Neural cell (in vitro differentiated cells): ENCODE results near the gene PREX1. TPM values are rescaled to one million over a fixed set of nuclear protein-coding genes. Genes with fewer than 3 reads are reported as not detected.

ENCODE experiments used
- H2AFZ ChIP-seq: fragments of 200-600, 300-800 bp; sonication (generic), shearing (Covaris generic); 2 replicates; pipeline ENCODE4 v1.6.0; 2014; ENCODE audit warnings: low read depth, mild to moderate bottlenecking, antibody characterized with exemption, low read length, moderate library complexity
- H3F3A ChIP-seq: fragments of 200-600 bp; shearing (Covaris generic); 2 replicates; pipeline ENCODE4 v1.6.1; 2016; ENCODE audit warnings: mild to moderate bottlenecking, moderate library complexity, mixed read lengths, antibody characterized with exemption, low read length; ENCODE audit not compliant: insufficient read depth, poor library complexity, severe bottlenecking
- H3K27ac ChIP-seq: fragments of 200-600, 300-800 bp; sonication (generic), shearing (Covaris generic); 2 replicates; pipeline ENCODE4 v1.5.1; 2014; ENCODE audit warnings: mild to moderate bottlenecking, low read length, moderate library complexity
- H3K27me3 ChIP-seq: fragments of 300-800, 200-600 bp; sonication (generic), shearing (Covaris generic); 2 replicates; pipeline ENCODE4 v1.6.0; 2014; ENCODE audit warnings: mild to moderate bottlenecking, low read depth, low read length, moderate library complexity; ENCODE audit not compliant: insufficient read depth
- H3K36me3 ChIP-seq: fragments of 300-800, 200-600 bp; sonication (generic), shearing (Covaris generic); 2 replicates; pipeline ENCODE4 v1.5.1; 2014; ENCODE audit warnings: mild to moderate bottlenecking, antibody characterized with exemption, low read length, moderate library complexity; ENCODE audit not compliant: insufficient read depth
- H3K4me2 ChIP-seq: fragments of 300-800, 200-600 bp; sonication (generic), shearing (Covaris generic); 2 replicates; pipeline ENCODE4 v1.6.0; 2014; ENCODE audit warnings: mild to moderate bottlenecking, low read length
- H3K4me3 ChIP-seq: fragments of 300-800, 200-600 bp; sonication (generic), shearing (Covaris generic); 2 replicates; pipeline ENCODE4 v1.5.1; 2014; ENCODE audit warnings: mild to moderate bottlenecking, low read length, moderate library complexity
- H3K79me2 ChIP-seq: fragments of 200-600 bp; shearing (Covaris generic); replicated peaks from 2 replicates; pipeline ENCODE4 v1.6.0; 2014; ENCODE audit warnings: mild to moderate bottlenecking, low read length, moderate library complexity; ENCODE audit not compliant: insufficient read depth
- H3K9ac ChIP-seq: fragments of 300-800, 200-600 bp; sonication (generic), shearing (Covaris generic); 2 replicates; pipeline ENCODE4 v1.6.1; 2016; ENCODE audit warnings: mild to moderate bottlenecking, low read length, mixed read lengths
- H3K9me2 ChIP-seq: fragments of 200-600 bp; shearing (Covaris generic); 2 replicates; pipeline ENCODE4 v1.6.1; 2016; ENCODE audit warnings: mild to moderate bottlenecking, low read length, mixed read lengths; ENCODE audit not compliant: insufficient read depth
- H3K9me3 ChIP-seq: fragments of 200-600, 300-800 bp; sonication (generic), shearing (Covaris generic); 2 replicates; pipeline ENCODE4 v1.6.1; 2016; ENCODE audit warnings: mild to moderate bottlenecking, mixed run types, low read length, moderate library complexity, mixed read lengths
- H4K20me1 ChIP-seq: fragments of 200-600 bp; shearing (Covaris generic); 2 replicates; pipeline ENCODE4 v1.6.1; 2016; ENCODE audit warnings: mild to moderate bottlenecking, mixed run types; ENCODE audit not compliant: insufficient read depth
- EP300 ChIP-seq: fragments of 450-650 bp; conservative IDR thresholded peaks from 2 replicates; pipeline ENCODE4 v1.6.1; 2014; ENCODE audit warnings: antibody characterized with exemption, mild to moderate bottlenecking, moderate library complexity; ENCODE audit not compliant: poor library complexity, severe bottlenecking
- EZH2 ChIP-seq: fragments of 200-600, 300-800 bp; shearing (Covaris generic), sonication (generic); IDR thresholded peaks from 2 replicates; pipeline ENCODE4 v1.6.1; 2014; ENCODE audit warnings: antibody characterized with exemption, low read length, borderline replicate concordance, mild to moderate bottlenecking; ENCODE audit not compliant: insufficient read depth, poor library complexity, severe bottlenecking
- MXI1 ChIP-seq: fragments of 450-650 bp; conservative IDR thresholded peaks from 2 replicates; pipeline ENCODE4 v1.6.1; 2014; ENCODE audit warnings: antibody characterized with exemption, mild to moderate bottlenecking; ENCODE audit not compliant: poor library complexity, severe bottlenecking
- POLR2AphosphoS5 ChIP-seq: IDR thresholded peaks from 2 replicates; pipeline ENCODE4 v1.6.1; 2012
- RAD21 ChIP-seq: fragments of 450-650 bp; conservative IDR thresholded peaks from 2 replicates; pipeline ENCODE4 v1.6.1; 2014; ENCODE audit warnings: antibody characterized with exemption, mild to moderate bottlenecking, moderate library complexity
- SMC3 ChIP-seq: fragments of 450-650 bp; conservative IDR thresholded peaks from 2 replicates; pipeline ENCODE4 v1.6.1; 2014; ENCODE audit warnings: antibody characterized with exemption, mild to moderate bottlenecking, moderate library complexity; ENCODE audit not compliant: poor library complexity
- TAF1 ChIP-seq: IDR thresholded peaks from 2 replicates; pipeline ENCODE4 v1.6.1; 2012; ENCODE audit warnings: low read depth
- polyA plus RNA-seq: library from polyadenylated mRNA; depleted of rRNA; stranded (reverse); fragments of >200 nt; gene quantifications from 2 replicates; pipeline ENCODE4 v1.2.3, GENCODE V29; 2014
- TF ChIP-seq, protein P1 (sequence below): IDR thresholded peaks from 2 replicates; pipeline ENCODE4 v1.6.1; 2012; ENCODE audit warnings: borderline replicate concordance
- TF ChIP-seq, protein P2 (sequence below): fragments of 450-650 bp; IDR thresholded peaks from 2 replicates; pipeline ENCODE4 v1.5.1; 2014; ENCODE audit warnings: antibody characterized with exemption, mild to moderate bottlenecking, moderate library complexity; ENCODE audit not compliant: poor library complexity, severe bottlenecking

The PREX1 gene
- polyA plus RNA-seq, 1 donor from 2014 or later = 0.06 TPM

DNA sequence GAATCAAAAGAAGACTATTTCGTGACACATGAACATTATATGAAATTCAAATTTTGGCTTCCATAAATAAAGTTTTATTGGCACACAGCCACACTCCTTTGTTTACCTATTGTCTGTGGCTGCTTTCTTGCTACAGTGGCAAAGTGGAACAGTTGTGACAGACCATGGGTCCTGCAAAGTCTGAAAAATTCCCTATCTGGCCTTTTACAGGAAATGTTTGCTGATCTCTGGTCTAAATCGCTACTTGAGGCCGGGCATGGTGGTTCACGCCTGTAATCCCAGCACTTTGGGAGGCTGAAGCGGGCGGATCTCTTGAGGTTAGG is 23.1 kb upstream of the PREX1 start:
- TF ChIP-seq, protein P1, sequence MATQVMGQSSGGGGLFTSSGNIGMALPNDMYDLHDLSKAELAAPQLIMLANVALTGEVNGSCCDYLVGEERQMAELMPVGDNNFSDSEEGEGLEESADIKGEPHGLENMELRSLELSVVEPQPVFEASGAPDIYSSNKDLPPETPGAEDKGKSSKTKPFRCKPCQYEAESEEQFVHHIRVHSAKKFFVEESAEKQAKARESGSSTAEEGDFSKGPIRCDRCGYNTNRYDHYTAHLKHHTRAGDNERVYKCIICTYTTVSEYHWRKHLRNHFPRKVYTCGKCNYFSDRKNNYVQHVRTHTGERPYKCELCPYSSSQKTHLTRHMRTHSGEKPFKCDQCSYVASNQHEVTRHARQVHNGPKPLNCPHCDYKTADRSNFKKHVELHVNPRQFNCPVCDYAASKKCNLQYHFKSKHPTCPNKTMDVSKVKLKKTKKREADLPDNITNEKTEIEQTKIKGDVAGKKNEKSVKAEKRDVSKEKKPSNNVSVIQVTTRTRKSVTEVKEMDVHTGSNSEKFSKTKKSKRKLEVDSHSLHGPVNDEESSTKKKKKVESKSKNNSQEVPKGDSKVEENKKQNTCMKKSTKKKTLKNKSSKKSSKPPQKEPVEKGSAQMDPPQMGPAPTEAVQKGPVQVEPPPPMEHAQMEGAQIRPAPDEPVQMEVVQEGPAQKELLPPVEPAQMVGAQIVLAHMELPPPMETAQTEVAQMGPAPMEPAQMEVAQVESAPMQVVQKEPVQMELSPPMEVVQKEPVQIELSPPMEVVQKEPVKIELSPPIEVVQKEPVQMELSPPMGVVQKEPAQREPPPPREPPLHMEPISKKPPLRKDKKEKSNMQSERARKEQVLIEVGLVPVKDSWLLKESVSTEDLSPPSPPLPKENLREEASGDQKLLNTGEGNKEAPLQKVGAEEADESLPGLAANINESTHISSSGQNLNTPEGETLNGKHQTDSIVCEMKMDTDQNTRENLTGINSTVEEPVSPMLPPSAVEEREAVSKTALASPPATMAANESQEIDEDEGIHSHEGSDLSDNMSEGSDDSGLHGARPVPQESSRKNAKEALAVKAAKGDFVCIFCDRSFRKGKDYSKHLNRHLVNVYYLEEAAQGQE = no peak
- TF ChIP-seq TAF1 = no peak
- no peak for TF ChIP-seq SMC3
- no peak for TF ChIP-seq EP300
- no peak for TF ChIP-seq POLR2AphosphoS5
- TF ChIP-seq EZH2 = no peak
- TF ChIP-seq RAD21 = no peak
- TF ChIP-seq, protein P2, sequence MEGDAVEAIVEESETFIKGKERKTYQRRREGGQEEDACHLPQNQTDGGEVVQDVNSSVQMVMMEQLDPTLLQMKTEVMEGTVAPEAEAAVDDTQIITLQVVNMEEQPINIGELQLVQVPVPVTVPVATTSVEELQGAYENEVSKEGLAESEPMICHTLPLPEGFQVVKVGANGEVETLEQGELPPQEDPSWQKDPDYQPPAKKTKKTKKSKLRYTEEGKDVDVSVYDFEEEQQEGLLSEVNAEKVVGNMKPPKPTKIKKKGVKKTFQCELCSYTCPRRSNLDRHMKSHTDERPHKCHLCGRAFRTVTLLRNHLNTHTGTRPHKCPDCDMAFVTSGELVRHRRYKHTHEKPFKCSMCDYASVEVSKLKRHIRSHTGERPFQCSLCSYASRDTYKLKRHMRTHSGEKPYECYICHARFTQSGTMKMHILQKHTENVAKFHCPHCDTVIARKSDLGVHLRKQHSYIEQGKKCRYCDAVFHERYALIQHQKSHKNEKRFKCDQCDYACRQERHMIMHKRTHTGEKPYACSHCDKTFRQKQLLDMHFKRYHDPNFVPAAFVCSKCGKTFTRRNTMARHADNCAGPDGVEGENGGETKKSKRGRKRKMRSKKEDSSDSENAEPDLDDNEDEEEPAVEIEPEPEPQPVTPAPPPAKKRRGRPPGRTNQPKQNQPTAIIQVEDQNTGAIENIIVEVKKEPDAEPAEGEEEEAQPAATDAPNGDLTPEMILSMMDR = no peak
- TF ChIP-seq MXI1 = no peak
- Histone ChIP-seq H3K9me2 (no peaks in the 10 kb centered on the region), H3K79me2 (no peaks in the 10 kb centered on the region), H3K4me2 (no peak overlapping the region), H3F3A (no peaks in the 10 kb centered on the region), H4K20me1 (no peaks in the 10 kb centered on the region), H3K27me3 (no peaks in the 10 kb centered on the region), H3K9ac (no peak overlapping the region), H3K4me3 (no peak overlapping the region), H2AFZ (no peak overlapping the region), H3K27ac (no peak overlapping the region), H3K9me3 (no peaks in the 10 kb centered on the region), H3K36me3 (no peaks in the 10 kb centered on the region)

DNA sequence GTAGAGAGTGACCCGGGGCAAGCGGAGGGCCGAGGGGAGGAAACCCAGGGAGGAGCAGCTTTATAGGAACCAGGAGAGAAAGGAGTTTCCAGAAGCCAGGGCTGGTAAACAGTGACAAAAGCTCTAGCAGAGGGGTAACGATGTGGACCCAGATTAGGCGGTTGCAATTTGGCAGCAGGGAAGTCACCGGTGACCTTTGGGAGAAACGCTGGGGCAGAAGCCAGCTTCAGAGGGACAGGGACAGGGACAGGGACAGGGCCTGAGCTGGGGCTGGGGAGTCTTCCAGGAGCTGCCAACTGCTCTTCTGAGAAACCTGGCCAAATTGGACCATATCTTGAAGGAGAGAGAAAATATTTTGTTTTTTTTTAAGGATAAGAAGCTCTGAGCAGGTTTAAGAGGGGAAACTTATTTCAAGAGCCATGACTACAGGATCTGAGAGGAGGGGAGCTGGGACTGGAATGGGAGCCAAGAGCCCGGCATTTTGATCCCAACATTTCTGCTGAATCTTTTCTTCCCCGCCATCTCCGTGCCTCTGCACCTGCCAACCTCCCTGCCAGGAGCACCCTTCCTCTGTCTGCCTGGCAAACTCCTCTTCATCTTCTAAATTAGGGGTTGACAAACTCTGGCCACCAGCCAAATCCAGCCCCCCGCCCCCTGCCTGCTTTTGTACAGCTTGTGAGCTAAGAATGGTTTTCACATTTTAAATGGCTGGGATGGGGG is 22.6 kb upstream of the PREX1 start:
- Histone ChIP-seq H3K36me3 (no peaks in the 10 kb centered on the region), H3K79me2 (no peaks in the 10 kb centered on the region), H2AFZ (no peak overlapping the region), H3K4me2 (no peak overlapping the region), H3F3A (no peaks in the 10 kb centered on the region), H3K27ac (no peak overlapping the region), H3K9me2 (no peaks in the 10 kb centered on the region), H3K9me3 (no peaks in the 10 kb centered on the region), H3K9ac (no peak overlapping the region), H3K4me3 (no peak overlapping the region), H4K20me1 (no peaks in the 10 kb centered on the region), H3K27me3 (no peaks in the 10 kb centered on the region)
- TF ChIP-seq, protein P2 = no peak
- no peak for TF ChIP-seq TAF1
- no peak for TF ChIP-seq SMC3
- TF ChIP-seq, protein P1 = no peak
- TF ChIP-seq MXI1 = no peak
- no peak for TF ChIP-seq EP300
- TF ChIP-seq POLR2AphosphoS5 = no peak
- no peak for TF ChIP-seq EZH2
- no peak for TF ChIP-seq RAD21
